SK-N-DZ (cell line): Measurements from ENCODE around the gene RNF39.

Source experiments
- DNase-seq: peaks from one replicate; pipeline ENCODE4 v3.0.0-alpha.2; 2015; ENCODE audit warnings: low spot score

RNF39 gene

GRCh38 chr6:30097902-30098768 lies 22.6 kb upstream of the RNF39 start:
- no peak for DNase-seq

- DNase-seq: no peak
Observed at GRCh38 chr6:30096829-30097228, 21.3 kb upstream of the RNF39 start.

GRCh38 chr6:30093951-30094661 lies 18.5 kb upstream of the RNF39 start:
- no peak for DNase-seq

- DNase-seq: no peak
Observed at GRCh38 chr6:30092852-30093543, 17.4 kb upstream of the RNF39 start.

- DNase-seq: no peak
Observed at GRCh38 chr6:30091577-30092381, 16.2 kb upstream of the RNF39 start.

- no peak for DNase-seq
Observed at GRCh38 chr6:30087876-30088275, 12.3 kb upstream of the RNF39 start.

- DNase-seq: no peak
Observed at GRCh38 chr6:30077218-30077617, 1.6 kb upstream of the RNF39 start.

GRCh38 chr6:30075790-30076732 lies 492 bp upstream of the RNF39 start:
- no peak for DNase-seq

- no peak for DNase-seq
Observed at GRCh38 chr6:30074331-30075093, 1.1 kb downstream of the RNF39 start.

GRCh38 chr6:30073489-30074235 lies 1.9 kb downstream of the RNF39 start:
- no peak for DNase-seq

- no peak for DNase-seq
Observed at GRCh38 chr6:30071858-30072257, 3.7 kb downstream of the RNF39 start.

GRCh38 chr6:30071081-30071818 lies 4.3 kb downstream of the RNF39 start:
- DNase-seq: no peak

GRCh38 chr6:30067460-30068139 lies 8.0 kb downstream of the RNF39 start:
- DNase-seq: no peak

GRCh38 chr6:30066577-30067459 lies 8.8 kb downstream of the RNF39 start, which contains the start of gene PPP1R11:
Gene PPP1R11 (plus strand): TSS chr6:30067198. CDS start chr6:30067411, 213 bp downstream.
- peak; percentile 99 for DNase-seq

- DNase-seq: no peak
Observed at GRCh38 chr6:30066082-30066481, 9.5 kb downstream of the RNF39 start.

GRCh38 chr6:30063315-30063714 lies 12.3 kb downstream of the RNF39 start:
- no peak for DNase-seq
